ENCODE measurements around the gene ALOX5. TPM values are rescaled to one million over a fixed set of nuclear protein-coding genes. Genes with fewer than 3 reads are reported as not detected.

The ALOX5 gene
- total RNA-seq, 4 donors from 2014 or later: 40.6 to 153 (median 78.0) TPM

DNA sequence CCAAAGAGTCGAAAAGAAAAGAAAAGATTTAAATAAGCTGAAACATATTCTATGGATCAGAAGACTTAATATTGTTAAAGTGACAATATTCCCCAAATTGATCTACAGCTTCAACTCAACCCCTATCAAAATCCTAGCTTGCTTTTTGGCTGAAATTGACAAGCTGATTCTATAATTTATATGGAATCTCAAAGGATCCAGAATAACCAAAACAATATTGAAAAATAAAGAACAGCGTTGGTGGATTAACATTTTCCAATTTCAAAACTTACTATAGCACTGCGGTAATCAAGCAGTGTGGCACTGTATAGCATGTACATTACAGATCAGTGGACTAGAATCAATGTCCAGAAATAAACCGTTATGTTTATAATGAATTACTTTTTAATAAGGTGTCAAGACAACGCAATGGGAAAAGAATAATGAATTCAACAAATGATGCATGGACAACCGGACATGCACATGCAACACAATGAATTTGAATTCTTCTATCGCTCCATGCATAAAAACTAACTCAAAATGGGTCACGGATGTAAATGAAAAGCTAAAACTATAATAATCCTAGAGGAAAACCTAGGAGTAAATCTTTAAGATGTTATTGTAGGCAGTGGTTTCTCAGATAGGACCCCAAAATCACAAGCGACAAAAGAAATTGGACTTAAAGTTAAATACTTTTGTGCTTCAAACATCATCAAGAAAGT, 1.6 kb upstream of the ALOX5 start:
- ATAC-seq (ENCODE audit: low FRiP score) (no peak), DNase-seq (ENCODE audit: low spot score) (no peak)
- no peak for TF ChIP-seq CTCF (IDR thresholded peaks at IDR 0.05)

- no peak for TF ChIP-seq CTCF (IDR thresholded peaks at IDR 0.05)
- ATAC-seq (ENCODE audit: low FRiP score) (peak; percentile 53), DNase-seq (ENCODE audit: low spot score) (no peak)
These were observed 927 bp upstream of the ALOX5 start for GRCh38 chr10:45373003-45373575.

DNA sequence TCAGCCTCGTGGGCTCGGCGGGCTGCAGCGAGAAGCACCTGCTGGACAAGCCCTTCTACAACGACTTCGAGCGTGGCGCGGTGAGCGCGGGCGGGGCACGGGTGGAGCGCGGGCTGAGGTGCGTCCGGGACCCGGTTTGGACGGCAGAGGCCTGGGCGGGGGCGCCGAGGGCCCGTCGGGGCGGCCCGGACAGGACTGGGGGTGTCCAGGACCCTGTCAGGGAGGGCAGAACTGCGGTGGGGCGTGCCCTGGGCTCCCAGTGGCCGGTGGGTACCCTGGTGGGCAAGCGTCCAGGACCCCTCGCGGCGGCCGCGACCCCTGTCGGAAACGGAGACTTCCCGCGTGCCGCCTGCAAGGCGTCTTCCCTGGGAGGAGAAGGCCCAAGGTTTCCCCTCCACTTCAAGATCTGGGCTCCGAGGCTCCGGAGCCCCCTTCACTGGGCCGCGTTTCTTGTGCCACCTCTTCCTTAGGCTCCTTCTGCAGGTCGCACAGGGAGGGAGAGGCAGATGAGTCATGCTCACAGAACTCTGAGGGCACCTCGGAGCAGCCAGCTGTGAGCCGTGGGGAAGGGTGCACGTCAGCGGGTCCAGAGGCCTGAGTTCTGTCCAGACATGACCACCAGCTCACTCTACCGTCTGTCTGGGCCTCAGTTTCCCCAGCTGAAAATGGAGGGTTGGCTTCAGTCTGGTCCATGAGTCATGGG, 485 bp downstream of the ALOX5 start:
- no peak for TF ChIP-seq CTCF (IDR thresholded peaks at IDR 0.05)
- ATAC-seq (ENCODE audit: low FRiP score): no peak
- no peak for DNase-seq (ENCODE audit: low spot score)

DNA sequence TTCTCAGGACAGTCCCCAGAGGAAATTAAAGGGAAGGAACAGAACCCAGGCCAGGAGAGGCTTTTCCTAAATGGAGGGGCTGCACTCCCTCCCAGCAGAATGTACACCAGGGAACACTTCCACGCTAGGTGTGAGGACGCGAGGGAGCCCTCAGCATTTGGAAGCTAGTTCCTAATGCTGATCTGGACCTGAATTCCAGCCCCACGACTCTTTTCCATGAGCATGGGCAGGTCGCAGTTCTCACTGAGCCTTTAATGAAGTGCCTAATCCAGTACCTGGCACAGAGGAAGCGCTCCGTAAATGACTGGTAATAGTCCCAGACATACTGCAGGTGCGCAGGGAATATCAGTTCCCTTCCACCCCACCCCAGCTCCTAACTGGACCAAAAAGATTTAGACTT, 1.1 kb downstream of the ALOX5 start:
- ATAC-seq (ENCODE audit: low FRiP score) (no peak), DNase-seq (ENCODE audit: low spot score) (no peak)
- no peak for TF ChIP-seq CTCF (IDR thresholded peaks at IDR 0.05)

- no peak for ATAC-seq (ENCODE audit: low FRiP score)
- no peak for DNase-seq (ENCODE audit: low spot score)
- TF ChIP-seq CTCF (IDR thresholded peaks at IDR 0.05): no peak
These were observed 1.8 kb downstream of the ALOX5 start for GRCh38 chr10:45375716-45376231.

DNA sequence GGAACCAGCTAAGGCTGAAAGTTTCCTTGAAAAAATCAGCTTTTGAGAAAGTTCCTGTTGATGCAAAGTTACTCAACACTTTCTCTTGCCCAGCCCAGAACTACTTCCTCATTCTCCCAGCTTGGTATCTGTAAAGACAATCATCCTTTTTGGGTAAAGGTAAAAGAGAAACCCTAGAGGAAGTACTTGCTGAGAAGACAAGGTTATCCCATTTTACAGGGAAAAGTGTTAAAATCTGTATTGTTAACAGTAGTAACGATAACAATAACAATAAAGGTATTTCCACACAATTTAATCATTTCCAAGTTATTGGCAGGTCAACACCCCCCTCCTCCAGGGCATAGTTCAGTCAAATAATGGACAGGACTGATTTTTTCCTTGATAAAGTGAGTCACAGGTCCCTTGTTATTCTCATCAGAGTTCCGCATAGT, 2.4 kb downstream of the ALOX5 start:
- no peak for TF ChIP-seq CTCF (IDR thresholded peaks at IDR 0.05)
- DNase-seq (ENCODE audit: low spot score) (no peak), ATAC-seq (ENCODE audit: low FRiP score) (no peak)
